ENCODE measurements around the gene TACC2.

GRCh38 chr10:122127943-122128342 lies 139.0 kb downstream of the TACC2 start:
- no peak for TF ChIP-seq PATZ1 (CRISPR knock-in tag; IDR thresholded peaks at IDR 0.05; ENCODE audit: borderline replicate concordance)
- no peak for TF ChIP-seq ZNF565 (CRISPR knock-in tag; conservative IDR thresholded peaks at IDR 0.05; ENCODE audit: low read depth)
- no peak for TF ChIP-seq CSRNP3 (CRISPR knock-in tag; IDR thresholded peaks at IDR 0.05)
- no peak for TF ChIP-seq ESRRG (CRISPR knock-in tag; IDR thresholded peaks at IDR 0.05)
- no peak for TF ChIP-seq ZFP3 (CRISPR knock-in tag; IDR thresholded peaks at IDR 0.05)
- no peak for TF ChIP-seq POU6F1 (CRISPR knock-in tag; IDR thresholded peaks at IDR 0.05; ENCODE audit: borderline replicate concordance, low read depth)
- TF ChIP-seq ZC3H10 (CRISPR knock-in tag; IDR thresholded peaks at IDR 0.05): no peak
- TF ChIP-seq CREB5 (CRISPR knock-in tag; IDR thresholded peaks at IDR 0.05; ENCODE audit: low read depth): no peak
- TF ChIP-seq ZNF70 (CRISPR knock-in tag; IDR thresholded peaks at IDR 0.05): no peak
- TF ChIP-seq ZFP30 (CRISPR knock-in tag; IDR thresholded peaks at IDR 0.05): no peak
- no peak for TF ChIP-seq TCF4 (CRISPR knock-in tag; IDR thresholded peaks at IDR 0.05; ENCODE audit: borderline replicate concordance)

Data from SK-N-SH treated with all-trans-retinoic acid at 6 μM for 48 hours (cell line).